ENCODE results near the gene GPR161. TPM values are rescaled to one million over a fixed set of nuclear protein-coding genes. Genes with fewer than 3 reads are reported as not detected.

The GPR161 gene
- total RNA-seq, 3 donors from 2014 or later (not counting 1 experiment from before 2014, with no cell fraction given): not detected

- no peak overlapping the region for H3K4me3 ChIP-seq (ENCODE audit: low read length)
- Mint-ChIP-seq H3K27ac (no peak overlapping the region), H3K4me1 (no peaks in the 10 kb centered on the region), H3K27me3 (ENCODE audit: low read depth in 2 of 2) (no peaks in the 10 kb centered on the region), H3K36me3 (no peaks in the 10 kb centered on the region), H3K4me3 (no peak overlapping the region), H3K9me3 (no peaks in the 10 kb centered on the region)
- H3K9me3 ChIP-seq (ENCODE audit: control insufficient read depth, insufficient read depth, low read length): no peaks in the 10 kb centered on the region
- intact Hi-C loops (cut with micrococcal nuclease): no loop called here
- ATAC-seq: no peak
- H3K36me3 ChIP-seq (ENCODE audit: control insufficient read depth, insufficient read depth, low read length): peaks cover 27% of the 10 kb centered on the region
- H3K27me3 ChIP-seq (ENCODE audit: control insufficient read depth, insufficient read depth, low read length): no peaks in the 10 kb centered on the region
- H3K27ac ChIP-seq (ENCODE audit: low read length): no peak overlapping the region
- TF ChIP-seq, protein P1, sequence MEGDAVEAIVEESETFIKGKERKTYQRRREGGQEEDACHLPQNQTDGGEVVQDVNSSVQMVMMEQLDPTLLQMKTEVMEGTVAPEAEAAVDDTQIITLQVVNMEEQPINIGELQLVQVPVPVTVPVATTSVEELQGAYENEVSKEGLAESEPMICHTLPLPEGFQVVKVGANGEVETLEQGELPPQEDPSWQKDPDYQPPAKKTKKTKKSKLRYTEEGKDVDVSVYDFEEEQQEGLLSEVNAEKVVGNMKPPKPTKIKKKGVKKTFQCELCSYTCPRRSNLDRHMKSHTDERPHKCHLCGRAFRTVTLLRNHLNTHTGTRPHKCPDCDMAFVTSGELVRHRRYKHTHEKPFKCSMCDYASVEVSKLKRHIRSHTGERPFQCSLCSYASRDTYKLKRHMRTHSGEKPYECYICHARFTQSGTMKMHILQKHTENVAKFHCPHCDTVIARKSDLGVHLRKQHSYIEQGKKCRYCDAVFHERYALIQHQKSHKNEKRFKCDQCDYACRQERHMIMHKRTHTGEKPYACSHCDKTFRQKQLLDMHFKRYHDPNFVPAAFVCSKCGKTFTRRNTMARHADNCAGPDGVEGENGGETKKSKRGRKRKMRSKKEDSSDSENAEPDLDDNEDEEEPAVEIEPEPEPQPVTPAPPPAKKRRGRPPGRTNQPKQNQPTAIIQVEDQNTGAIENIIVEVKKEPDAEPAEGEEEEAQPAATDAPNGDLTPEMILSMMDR (IDR thresholded peaks at IDR 0.05): no peak
- 100% methylated on average over 2 of the region's 2 CpGs for WGBS (ENCODE audit: insufficient coverage)
- no peaks in the 10 kb centered on the region for H3K4me1 ChIP-seq (ENCODE audit: control insufficient read depth, insufficient read depth, low read length)
- no peak for DNase-seq
These were observed 94.4 kb downstream of the GPR161 start for GRCh38 chr1:168042362-168042761.

DNA sequence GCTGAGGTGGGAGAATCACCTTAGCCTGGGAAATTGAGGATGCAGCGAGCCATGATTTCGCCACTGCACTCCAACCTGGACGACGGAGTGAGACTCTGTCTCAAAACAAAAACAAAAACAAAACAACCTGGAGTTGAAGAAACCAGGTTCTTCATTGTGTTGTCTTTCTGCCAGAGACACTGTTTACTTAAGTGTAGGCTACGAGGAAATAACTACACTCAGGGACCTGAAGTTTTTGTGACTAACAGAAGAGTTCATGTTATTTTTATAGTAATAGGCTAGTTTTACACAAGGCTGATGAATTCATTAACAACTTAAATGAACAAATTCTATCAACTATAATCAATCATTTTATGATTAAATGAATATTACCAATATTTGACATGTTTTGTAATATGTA lies 101.4 kb downstream of the GPR161 start:
- no peak overlapping the region for H3K27ac Mint-ChIP-seq
- 93% methylated on average over 5 of the region's 5 CpGs for WGBS (ENCODE audit: insufficient coverage)
- H3K27me3 Mint-ChIP-seq (ENCODE audit: low read depth in 2 of 2): no peaks in the 10 kb centered on the region
- Histone ChIP-seq H3K4me3 (ENCODE audit: low read length) (no peak overlapping the region), H3K27me3 (ENCODE audit: control insufficient read depth, insufficient read depth, low read length) (no peaks in the 10 kb centered on the region), H3K36me3 (ENCODE audit: control insufficient read depth, insufficient read depth, low read length) (peaks cover 2% of the 10 kb centered on the region), H3K4me1 (ENCODE audit: control insufficient read depth, insufficient read depth, low read length) (no peaks in the 10 kb centered on the region), H3K9me3 (ENCODE audit: control insufficient read depth, insufficient read depth, low read length) (no peaks in the 10 kb centered on the region), H3K27ac (ENCODE audit: low read length) (no peak overlapping the region)
- H3K4me3 Mint-ChIP-seq: no peak overlapping the region
- DNase-seq (no peak), ATAC-seq (no peak)
- TF ChIP-seq, protein P1 (IDR thresholded peaks at IDR 0.05): no peak
- no peaks in the 10 kb centered on the region for H3K4me1 Mint-ChIP-seq
- H3K9me3 Mint-ChIP-seq: no peaks in the 10 kb centered on the region
- no peaks in the 10 kb centered on the region for H3K36me3 Mint-ChIP-seq
- intact Hi-C loops (cut with micrococcal nuclease): no loop called here

GRCh38 chr1:168032029-168032428 lies 104.7 kb downstream of the GPR161 start:
- intact Hi-C loops (cut with micrococcal nuclease): no loop called here
- H3K27ac ChIP-seq (ENCODE audit: low read length): no peak overlapping the region

DNA sequence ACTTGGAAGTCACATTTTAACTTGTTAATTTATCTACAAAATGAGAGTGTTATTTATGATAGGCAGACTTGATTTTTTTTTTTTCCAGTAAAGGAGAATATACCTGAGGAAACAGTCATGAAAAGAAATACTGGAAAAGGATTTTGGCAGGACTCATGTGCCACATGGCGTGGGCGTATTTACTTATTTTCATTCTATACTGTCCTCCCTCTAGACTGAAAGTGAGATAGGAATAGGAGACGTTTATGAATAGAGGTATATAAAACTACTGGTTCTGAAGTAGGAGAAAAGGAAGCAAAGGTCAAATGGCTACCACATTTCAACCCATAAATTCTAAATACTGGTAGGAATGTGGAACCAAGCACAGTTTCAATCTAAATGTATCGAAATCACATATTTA lies 105.1 kb downstream of the GPR161 start:
- no peak overlapping the region for H3K4me3 Mint-ChIP-seq
- H3K36me3 ChIP-seq (ENCODE audit: control insufficient read depth, insufficient read depth, low read length): no peaks in the 10 kb centered on the region
- H3K27me3 Mint-ChIP-seq (ENCODE audit: low read depth in 2 of 2): no peaks in the 10 kb centered on the region
- no peaks in the 10 kb centered on the region for H3K36me3 Mint-ChIP-seq
- ATAC-seq: no peak
- no peaks in the 10 kb centered on the region for H3K9me3 ChIP-seq (ENCODE audit: control insufficient read depth, insufficient read depth, low read length)
- TF ChIP-seq, protein P1 (IDR thresholded peaks at IDR 0.05): no peak
- no peaks in the 10 kb centered on the region for H3K4me1 ChIP-seq (ENCODE audit: control insufficient read depth, insufficient read depth, low read length)
- H3K9me3 Mint-ChIP-seq: no peaks in the 10 kb centered on the region
- no peaks in the 10 kb centered on the region for H3K27me3 ChIP-seq (ENCODE audit: control insufficient read depth, insufficient read depth, low read length)
- no peak for DNase-seq
- no peaks in the 10 kb centered on the region for H3K4me1 Mint-ChIP-seq
- no peak overlapping the region for H3K27ac Mint-ChIP-seq
- no peak overlapping the region for H3K27ac ChIP-seq (ENCODE audit: low read length)
- H3K4me3 ChIP-seq (ENCODE audit: low read length): no peak overlapping the region
- no CpG with 5 or more reads among the region's 4 CpGs for WGBS (ENCODE audit: insufficient coverage)
- intact Hi-C loops (cut with micrococcal nuclease): no loop called here

More at GRCh38 chr1:168032029-168032428, 104.7 kb downstream of the GPR161 start:
- no peaks in the 10 kb centered on the region for H3K36me3 Mint-ChIP-seq
- H3K4me3 Mint-ChIP-seq: no peak overlapping the region
- H3K27ac Mint-ChIP-seq: no peak overlapping the region
- DNase-seq (no peak), ATAC-seq (no peak)
- Histone ChIP-seq H3K27me3 (ENCODE audit: control insufficient read depth, insufficient read depth, low read length) (no peaks in the 10 kb centered on the region), H3K9me3 (ENCODE audit: control insufficient read depth, insufficient read depth, low read length) (no peaks in the 10 kb centered on the region), H3K4me3 (ENCODE audit: low read length) (no peak overlapping the region), H3K4me1 (ENCODE audit: control insufficient read depth, insufficient read depth, low read length) (no peaks in the 10 kb centered on the region), H3K36me3 (ENCODE audit: control insufficient read depth, insufficient read depth, low read length) (no peaks in the 10 kb centered on the region)
- H3K4me1 Mint-ChIP-seq: no peaks in the 10 kb centered on the region
- TF ChIP-seq, protein P1 (IDR thresholded peaks at IDR 0.05): no peak
- no peaks in the 10 kb centered on the region for H3K27me3 Mint-ChIP-seq (ENCODE audit: low read depth in 2 of 2)
- no peaks in the 10 kb centered on the region for H3K9me3 Mint-ChIP-seq
- WGBS (ENCODE audit: insufficient coverage): no CpG with 5 or more reads among the region's 1 CpG

All from natural killer cell (primary cell).